Immature natural killer cell (primary cell): ENCODE measurements around the gene TUBB1. TPM values are rescaled to one million over a fixed set of nuclear protein-coding genes. Genes with fewer than 3 reads are reported as not detected.
"Not testable (repeated sequence)": the region's sequence is repeated elsewhere in the genome, so short reads cannot be mapped to it uniquely, and the experiment has no call there.

ENCODE experiments used
- DNase-seq, 3 donors: peaks; one replicate each; pipeline ENCODE4 v3.0.0; 2022; ENCODE audit warnings: mixed read lengths in 1 of 3
- H3K27ac Mint-ChIP-seq, 6 donors: one replicate each; pipeline ENCODE4 v1.8.0; 2020; ENCODE audit warnings: mixed read lengths in 6 of 6, mild to moderate bottlenecking in 5 of 6, inconsistent platforms in 4 of 6, moderate library complexity in 3 of 6
- H3K27me3 Mint-ChIP-seq, 3 donors: one replicate each; pipeline ENCODE4 v1.8.0; 2020 to 2021; ENCODE audit warnings: low read depth in 3 of 3, mild to moderate bottlenecking in 3 of 3, mixed read lengths in 3 of 3, moderate library complexity in 3 of 3, inconsistent platforms in 1 of 3
- H3K36me3 Mint-ChIP-seq, 3 donors: one replicate each; pipeline ENCODE4 v1.8.0; 2020; ENCODE audit warnings: mixed read lengths in 3 of 3, inconsistent platforms in 2 of 3, mild to moderate bottlenecking in 2 of 3
- H3K4me1 Mint-ChIP-seq, 2 donors: one replicate each; pipeline ENCODE4 v1.8.0; 2020; ENCODE audit warnings: inconsistent platforms in 2 of 2, mild to moderate bottlenecking in 2 of 2, mixed read lengths in 2 of 2, moderate library complexity in 1 of 2
- H3K4me3 Mint-ChIP-seq, 5 donors: one replicate each; pipeline ENCODE4 v1.8.0; 2020; ENCODE audit warnings: mild to moderate bottlenecking in 5 of 5, mixed read lengths in 5 of 5, inconsistent platforms in 3 of 5, moderate library complexity in 3 of 5
- H3K9me3 Mint-ChIP-seq, 6 donors: one replicate each; pipeline ENCODE4 v1.8.0; 2020; ENCODE audit warnings: mild to moderate bottlenecking in 6 of 6, mixed read lengths in 6 of 6, inconsistent platforms in 4 of 6, moderate library complexity in 3 of 6
- polyA plus RNA-seq, 3 donors: library from polyadenylated mRNA; unstranded; fragments of 300-500 nt; fragmentation: Illumina TruSeq; gene quantifications; one replicate each; pipeline ENCODE4 v1.2.3, GENCODE V29; 2021

Gene TUBB1
- polyA plus RNA-seq, 3 donors from 2014 or later = 2.6 to 22.5 (median 4.3) TPM

GRCh38 chr20:59035381-59035780 is 16.2 kb downstream of the TUBB1 start:
- Mint-ChIP-seq H3K4me1 (peaks cover 34 to 44% of the 10 kb centered on the region in 2 donors), H3K4me3 (peak overlapping the region in 1 of 5 donors; percentile 39), H3K36me3 (peaks cover 7 to 30% (median 19%) of the 10 kb centered on the region in 3 donors), H3K9me3 (no peaks in the 10 kb centered on the region), H3K27me3 (peaks cover 6 to 7% (median 6%) of the 10 kb centered on the region in 3 donors), H3K27ac (peak overlapping the region in 2 of 6 donors; percentile 28 to 76)
- DNase-seq = no peak

GRCh38 chr20:59037386-59037785 is 18.2 kb downstream of the TUBB1 start:
- Mint-ChIP-seq H3K9me3 (no peaks in the 10 kb centered on the region), H3K27ac (peak overlapping the region in 1 of 6 donors; percentile 45), H3K4me3 (no peak overlapping the region), H3K27me3 (peaks cover 2 to 4% (median 4%) of the 10 kb centered on the region in 3 donors), H3K36me3 (peaks cover 7 to 26% (median 23%) of the 10 kb centered on the region in 3 donors), H3K4me1 (peaks cover 32 to 43% of the 10 kb centered on the region in 2 donors)
- no peak for DNase-seq

GRCh38 chr20:59039233-59039632 is 20.0 kb downstream of the TUBB1 start:
- peak overlapping the region in 3 of 6 donors; percentile 30 to 40 (median 31) for H3K27ac Mint-ChIP-seq
- H3K36me3 Mint-ChIP-seq = peaks cover 7 to 26% (median 23%) of the 10 kb centered on the region in 3 donors
- H3K27me3 Mint-ChIP-seq = peaks cover 0 to 5% (median 4%) of the 10 kb centered on the region in 3 donors
- DNase-seq = no peak
- H3K4me3 Mint-ChIP-seq = no peak overlapping the region
- H3K4me1 Mint-ChIP-seq = peaks cover 38 to 48% of the 10 kb centered on the region in 2 donors
- no peaks in the 10 kb centered on the region for H3K9me3 Mint-ChIP-seq

GRCh38 chr20:59040667-59041066 is 21.4 kb downstream of the TUBB1 start:
- peaks cover 0 to 3% (median 3%) of the 10 kb centered on the region in 3 donors for H3K27me3 Mint-ChIP-seq
- peaks cover 3 to 18% (median 18%) of the 10 kb centered on the region in 3 donors for H3K36me3 Mint-ChIP-seq
- H3K4me1 Mint-ChIP-seq = peaks cover 38 to 48% of the 10 kb centered on the region in 2 donors
- DNase-seq = no peak
- H3K4me3 Mint-ChIP-seq = peak overlapping the region; percentile 72 to 91 (median 83)
- no peaks in the 10 kb centered on the region for H3K9me3 Mint-ChIP-seq
- peak overlapping the region; percentile 1 to 82 (median 62) for H3K27ac Mint-ChIP-seq

- DNase-seq, H3K9me3 Mint-ChIP-seq, H3K27me3 Mint-ChIP-seq: not testable (repeated sequence)
- H3K36me3 Mint-ChIP-seq = peaks cover 0 to 17% (median 13%) of the 10 kb centered on the region in 3 donors
- peak overlapping the region in 5 of 6 donors; percentile 36 to 80 (median 42) for H3K27ac Mint-ChIP-seq
- H3K4me1 Mint-ChIP-seq = peaks cover 38 to 48% of the 10 kb centered on the region in 2 donors
- H3K4me3 Mint-ChIP-seq = peak overlapping the region; percentile 72 to 91 (median 83)
Measured at GRCh38 chr20:59041487-59041886, 22.3 kb downstream of the TUBB1 start.

- peak within 1 kb of the TSS; percentile 85 to 94 (median 90) for H3K4me3 Mint-ChIP-seq
- peaks cover 0 to 9% (median 7%) of the 10 kb centered on the region in 3 donors for H3K36me3 Mint-ChIP-seq
- peaks cover 38 to 48% of the 10 kb centered on the region in 2 donors for H3K4me1 Mint-ChIP-seq
- no peaks in the 10 kb centered on the region for H3K9me3 Mint-ChIP-seq
- DNase-seq = no peak
- H3K27ac Mint-ChIP-seq = peak within 1 kb of the TSS; percentile 80 to 95 (median 92)
- H3K27me3 Mint-ChIP-seq = peaks cover 0 to 3% (median 3%) of the 10 kb centered on the region in 3 donors
Measured at GRCh38 chr20:59042151-59042795, 23.0 kb downstream of the TUBB1 start, which contains the start of gene PRELID3B. TSS of gene PRELID3B (minus strand) at chr20:59042786. CDS start at chr20:59042730, 56 bp downstream.

GRCh38 chr20:59042796-59043631 is 23.8 kb downstream of the TUBB1 start:
- no peaks in the 10 kb centered on the region for H3K9me3 Mint-ChIP-seq
- H3K4me3 Mint-ChIP-seq = peak overlapping the region; percentile 85 to 94 (median 90)
- peaks cover 0 to 9% (median 0%) of the 10 kb centered on the region in 3 donors for H3K36me3 Mint-ChIP-seq
- DNase-seq = peak; percentile 95 to 96 (median 96)
- H3K4me1 Mint-ChIP-seq = peaks cover 38 to 48% of the 10 kb centered on the region in 2 donors
- peaks cover 2 to 3% (median 3%) of the 10 kb centered on the region in 3 donors for H3K27me3 Mint-ChIP-seq
- H3K27ac Mint-ChIP-seq = peak overlapping the region; percentile 80 to 95 (median 89)

GRCh38 chr20:59043698-59044097 is 24.5 kb downstream of the TUBB1 start:
- Mint-ChIP-seq H3K36me3 (peaks cover 0 to 9% (median 0%) of the 10 kb centered on the region in 3 donors), H3K4me1 (peaks cover 38 to 46% of the 10 kb centered on the region in 2 donors), H3K27me3 (peaks cover 2 to 3% (median 3%) of the 10 kb centered on the region in 3 donors), H3K9me3 (no peaks in the 10 kb centered on the region), H3K4me3 (peak overlapping the region; percentile 84 to 94 (median 90)), H3K27ac (peak overlapping the region; percentile 80 to 94 (median 87))
- peak in 1 of 3 donors; percentile 9 for DNase-seq

GRCh38 chr20:59044295-59044694 is 25.1 kb downstream of the TUBB1 start:
- H3K36me3 Mint-ChIP-seq = peaks cover 0 to 9% (median 0%) of the 10 kb centered on the region in 3 donors
- H3K9me3 Mint-ChIP-seq = no peaks in the 10 kb centered on the region
- peak overlapping the region; percentile 12 to 94 (median 87) for H3K27ac Mint-ChIP-seq
- DNase-seq = no peak
- H3K27me3 Mint-ChIP-seq = peaks cover 2 to 3% (median 3%) of the 10 kb centered on the region in 3 donors
- H3K4me1 Mint-ChIP-seq = peaks cover 34 to 40% of the 10 kb centered on the region in 2 donors
- no peak overlapping the region for H3K4me3 Mint-ChIP-seq

GRCh38 chr20:59044796-59045195 is 25.6 kb downstream of the TUBB1 start:
- no peak overlapping the region for H3K4me3 Mint-ChIP-seq
- H3K9me3 Mint-ChIP-seq = no peaks in the 10 kb centered on the region
- H3K27me3 Mint-ChIP-seq = peaks cover 2 to 3% (median 3%) of the 10 kb centered on the region in 3 donors
- H3K36me3 Mint-ChIP-seq = peaks cover 0 to 9% (median 0%) of the 10 kb centered on the region in 3 donors
- no peak for DNase-seq
- peaks cover 32 to 35% of the 10 kb centered on the region in 2 donors for H3K4me1 Mint-ChIP-seq
- H3K27ac Mint-ChIP-seq = peak overlapping the region in 4 of 6 donors; percentile 25 to 84 (median 76)

GRCh38 chr20:59046862-59047261 is 27.6 kb downstream of the TUBB1 start:
- peaks cover 11 to 14% of the 10 kb centered on the region in 2 donors for H3K4me1 Mint-ChIP-seq
- peak overlapping the region in 1 of 6 donors; percentile 46 for H3K27ac Mint-ChIP-seq
- no peak overlapping the region for H3K4me3 Mint-ChIP-seq
- DNase-seq = no peak
- H3K9me3 Mint-ChIP-seq = no peaks in the 10 kb centered on the region
- peaks cover 3 to 7% (median 5%) of the 10 kb centered on the region in 3 donors for H3K27me3 Mint-ChIP-seq
- no peaks in the 10 kb centered on the region for H3K36me3 Mint-ChIP-seq

GRCh38 chr20:59047938-59048680 is 28.9 kb downstream of the TUBB1 start:
- Mint-ChIP-seq H3K36me3 (no peaks in the 10 kb centered on the region), H3K4me1 (peaks cover 9 to 11% of the 10 kb centered on the region in 2 donors), H3K27me3 (peaks cover 0 to 7% (median 4%) of the 10 kb centered on the region in 3 donors), H3K9me3 (no peaks in the 10 kb centered on the region), H3K27ac (no peak overlapping the region), H3K4me3 (no peak overlapping the region)
- no peak for DNase-seq

- Mint-ChIP-seq H3K4me1 (peaks cover 3 to 6% of the 10 kb centered on the region in 2 donors), H3K4me3 (no peak overlapping the region), H3K27me3 (peaks cover 0 to 7% (median 2%) of the 10 kb centered on the region in 3 donors), H3K9me3 (no peaks in the 10 kb centered on the region), H3K27ac (no peak overlapping the region), H3K36me3 (no peaks in the 10 kb centered on the region)
- DNase-seq = no peak
Measured at GRCh38 chr20:59048681-59049030, 29.4 kb downstream of the TUBB1 start.
